C4-2B (cell line): ENCODE results near the gene ATP11B.

ENCODE experiments used
- H3K27ac ChIP-seq: fragments of 450-650 bp; 2 replicates; pipeline ENCODE4 v1.5.1; 2017
- ZFX ChIP-seq: fragments of 450-650 bp; IDR thresholded peaks from 2 replicates; pipeline ENCODE4 v1.6.1; 2017
- TF ChIP-seq, protein P1 (sequence below): fragments of 450-650 bp; conservative IDR thresholded peaks from 2 replicates; pipeline ENCODE4 v1.5.1; 2017; ENCODE audit warnings: mild to moderate bottlenecking

Gene ATP11B

DNA sequence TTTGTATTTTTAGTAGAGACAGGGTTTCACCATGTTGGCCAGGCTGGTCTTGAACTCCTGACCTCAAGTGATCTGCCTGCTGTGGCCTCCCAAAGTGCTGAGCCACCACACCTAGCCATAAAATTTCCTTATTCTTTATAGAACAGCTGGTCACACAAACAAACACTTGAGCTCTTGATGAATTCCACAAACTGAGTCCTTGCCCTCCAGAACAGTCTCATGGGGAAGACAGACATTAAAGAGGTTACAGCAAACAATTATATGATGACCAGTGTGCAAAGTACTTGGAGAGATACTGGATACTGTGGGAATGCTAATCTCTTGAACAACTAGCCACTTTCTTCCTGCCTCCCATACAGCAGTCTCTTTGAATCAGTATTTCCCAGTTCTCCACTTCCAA, 7.5 kb upstream of the ATP11B start:
- H3K27ac ChIP-seq: no peak overlapping the region
- TF ChIP-seq ZFX: no peak
- TF ChIP-seq, protein P1, sequence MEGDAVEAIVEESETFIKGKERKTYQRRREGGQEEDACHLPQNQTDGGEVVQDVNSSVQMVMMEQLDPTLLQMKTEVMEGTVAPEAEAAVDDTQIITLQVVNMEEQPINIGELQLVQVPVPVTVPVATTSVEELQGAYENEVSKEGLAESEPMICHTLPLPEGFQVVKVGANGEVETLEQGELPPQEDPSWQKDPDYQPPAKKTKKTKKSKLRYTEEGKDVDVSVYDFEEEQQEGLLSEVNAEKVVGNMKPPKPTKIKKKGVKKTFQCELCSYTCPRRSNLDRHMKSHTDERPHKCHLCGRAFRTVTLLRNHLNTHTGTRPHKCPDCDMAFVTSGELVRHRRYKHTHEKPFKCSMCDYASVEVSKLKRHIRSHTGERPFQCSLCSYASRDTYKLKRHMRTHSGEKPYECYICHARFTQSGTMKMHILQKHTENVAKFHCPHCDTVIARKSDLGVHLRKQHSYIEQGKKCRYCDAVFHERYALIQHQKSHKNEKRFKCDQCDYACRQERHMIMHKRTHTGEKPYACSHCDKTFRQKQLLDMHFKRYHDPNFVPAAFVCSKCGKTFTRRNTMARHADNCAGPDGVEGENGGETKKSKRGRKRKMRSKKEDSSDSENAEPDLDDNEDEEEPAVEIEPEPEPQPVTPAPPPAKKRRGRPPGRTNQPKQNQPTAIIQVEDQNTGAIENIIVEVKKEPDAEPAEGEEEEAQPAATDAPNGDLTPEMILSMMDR: no peak

DNA sequence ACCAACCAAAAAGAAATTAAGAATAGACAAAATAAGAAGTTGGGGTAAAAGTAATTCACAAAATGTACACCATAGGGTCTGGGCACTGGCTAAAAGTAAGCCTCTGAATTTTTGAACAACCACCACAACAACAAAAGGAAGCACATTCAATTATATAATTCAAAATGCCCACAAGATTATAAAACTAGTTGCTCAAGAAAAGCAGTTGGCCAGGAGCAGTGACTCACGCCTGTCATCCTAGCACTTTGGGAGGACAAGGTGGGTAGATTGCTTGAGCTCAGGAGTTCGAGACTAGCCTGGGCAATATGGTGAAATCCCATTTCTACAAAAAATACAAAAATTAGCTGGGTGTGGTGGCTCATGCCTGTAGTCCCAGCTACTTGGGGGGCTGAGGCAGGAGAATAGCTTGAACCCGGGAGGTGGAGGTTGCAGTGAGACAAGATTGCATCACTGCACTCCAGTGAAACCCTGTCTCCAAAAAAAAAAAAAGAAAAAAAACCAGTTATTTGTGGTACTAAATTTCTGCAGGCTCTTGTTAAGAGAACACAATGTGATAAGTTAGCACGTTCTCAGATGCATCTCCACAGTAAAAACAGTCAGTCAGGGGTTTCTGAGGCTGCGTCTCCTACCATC, 6.6 kb upstream of the ATP11B start:
- no peak overlapping the region for H3K27ac ChIP-seq
- no peak for TF ChIP-seq ZFX
- TF ChIP-seq, protein P1: no peak

DNA sequence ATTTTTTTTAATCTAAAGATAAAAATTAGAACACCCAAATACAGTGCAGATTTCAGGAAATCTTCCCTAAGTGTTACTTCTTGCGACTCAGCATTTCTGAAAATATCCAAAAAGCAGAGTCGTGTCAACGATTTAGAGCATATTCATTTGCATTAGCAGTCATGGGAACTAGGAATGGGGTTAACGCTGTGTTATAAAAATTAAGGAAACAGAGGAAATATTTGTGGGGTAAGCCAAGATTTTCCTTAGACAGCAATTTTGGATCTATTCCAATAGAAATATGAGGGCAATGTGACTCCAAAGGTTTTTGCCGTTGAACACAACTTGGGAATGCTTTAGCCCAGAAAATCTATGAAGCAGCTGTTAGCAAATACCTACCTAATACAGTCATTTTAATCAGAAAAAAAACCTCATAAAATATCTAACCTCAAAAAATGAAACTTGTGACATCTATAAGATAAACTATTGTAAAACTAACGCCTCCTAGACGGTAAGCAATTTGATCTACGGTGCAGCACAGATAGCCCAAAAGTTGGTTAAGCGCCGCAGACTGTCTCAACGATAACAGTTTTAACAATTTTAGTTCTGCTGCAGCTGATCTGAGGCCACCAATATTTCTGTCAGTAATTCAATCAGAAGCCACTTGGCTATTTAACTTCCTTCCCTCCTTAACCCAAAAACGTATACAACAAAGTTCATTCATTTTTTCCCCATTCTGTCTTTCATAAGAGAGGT, 5.8 kb upstream of the ATP11B start:
- TF ChIP-seq, protein P1: no peak
- TF ChIP-seq ZFX: no peak
- no peak overlapping the region for H3K27ac ChIP-seq

DNA sequence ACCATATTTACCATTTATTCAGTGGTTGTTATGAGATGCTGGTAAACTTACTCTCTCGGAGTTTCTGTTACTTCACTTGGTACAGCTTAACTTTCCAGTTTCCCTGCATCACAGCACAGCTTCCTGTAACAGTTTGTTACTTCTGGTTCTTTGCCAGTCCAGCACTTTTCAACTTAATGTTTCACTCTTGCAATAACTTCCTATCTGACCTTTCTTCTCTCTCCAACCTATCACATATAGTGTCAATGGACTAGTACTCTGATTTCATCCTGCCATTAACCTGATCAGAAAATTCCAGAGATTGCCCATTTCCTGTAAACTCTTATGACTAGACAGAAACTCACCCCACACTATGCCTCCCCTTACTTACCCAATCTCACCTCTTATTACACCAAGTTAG, 3.9 kb upstream of the ATP11B start:
- no peak overlapping the region for H3K27ac ChIP-seq
- TF ChIP-seq ZFX: no peak

DNA sequence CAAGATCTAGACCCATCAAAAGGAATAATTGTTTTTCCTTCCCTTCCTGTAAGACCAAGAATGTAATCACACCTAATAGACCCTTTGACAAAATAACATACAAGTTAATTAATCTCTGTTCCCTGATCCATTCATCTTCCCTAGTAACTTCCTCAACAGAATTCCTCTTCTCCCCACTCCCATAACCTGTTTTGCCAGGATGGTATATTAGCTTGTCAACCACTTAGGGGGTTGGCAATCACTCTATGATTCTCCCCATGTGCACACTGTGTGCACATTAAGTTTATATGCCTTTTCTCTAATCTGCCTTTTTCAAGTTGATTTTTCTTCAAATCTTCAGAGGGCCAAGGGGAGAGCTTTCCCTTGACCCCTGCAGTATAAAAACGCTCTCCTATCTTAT, 2.7 kb upstream of the ATP11B start:
- no peak for TF ChIP-seq ZFX
- TF ChIP-seq, protein P1: no peak
- H3K27ac ChIP-seq: no peak overlapping the region

DNA sequence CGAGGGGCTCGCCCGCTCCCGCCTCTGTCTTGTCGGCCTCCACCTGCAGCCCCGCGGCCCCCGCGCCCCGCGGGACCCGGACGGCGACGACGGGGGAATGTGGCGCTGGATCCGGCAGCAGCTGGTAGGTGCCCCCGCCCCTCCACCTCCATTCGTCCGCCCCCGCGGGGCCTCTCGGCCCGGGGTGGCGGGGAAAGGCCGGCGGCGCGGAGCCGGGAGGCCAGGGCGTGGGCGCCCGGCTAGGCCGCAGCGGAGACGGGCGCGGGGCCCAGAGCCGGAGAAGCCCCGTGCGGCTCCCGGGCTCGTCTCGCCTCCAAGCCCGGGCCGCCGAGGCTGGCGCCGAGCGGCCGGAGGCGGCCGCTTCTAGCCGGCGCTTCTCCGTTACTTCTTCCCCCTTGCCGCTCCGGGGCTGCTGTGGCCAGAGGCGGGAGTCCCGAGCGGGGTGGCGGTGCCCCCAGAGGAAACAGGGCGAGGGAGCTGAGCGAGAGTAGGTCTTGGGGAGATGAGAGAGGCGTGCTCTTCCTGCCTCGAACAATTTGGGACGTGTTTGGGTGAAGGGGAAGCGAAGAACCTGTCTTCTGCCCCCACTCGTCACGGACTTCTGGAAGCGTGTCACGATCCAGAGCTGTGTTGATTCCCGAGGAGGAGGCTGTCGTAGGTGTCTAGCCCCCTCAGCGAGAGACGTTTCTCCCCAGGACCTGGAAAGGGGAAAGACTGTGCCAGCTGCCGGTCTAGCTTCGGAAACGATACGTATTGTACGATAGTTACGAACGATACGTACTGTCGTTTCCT, 555 bp downstream of the ATP11B start:
- peak; percentile 99 for TF ChIP-seq ZFX
- TF ChIP-seq, protein P1: no peak; the same call in 1 of the 2 replicates
- H3K27ac ChIP-seq: peak overlapping the region; percentile 91

DNA sequence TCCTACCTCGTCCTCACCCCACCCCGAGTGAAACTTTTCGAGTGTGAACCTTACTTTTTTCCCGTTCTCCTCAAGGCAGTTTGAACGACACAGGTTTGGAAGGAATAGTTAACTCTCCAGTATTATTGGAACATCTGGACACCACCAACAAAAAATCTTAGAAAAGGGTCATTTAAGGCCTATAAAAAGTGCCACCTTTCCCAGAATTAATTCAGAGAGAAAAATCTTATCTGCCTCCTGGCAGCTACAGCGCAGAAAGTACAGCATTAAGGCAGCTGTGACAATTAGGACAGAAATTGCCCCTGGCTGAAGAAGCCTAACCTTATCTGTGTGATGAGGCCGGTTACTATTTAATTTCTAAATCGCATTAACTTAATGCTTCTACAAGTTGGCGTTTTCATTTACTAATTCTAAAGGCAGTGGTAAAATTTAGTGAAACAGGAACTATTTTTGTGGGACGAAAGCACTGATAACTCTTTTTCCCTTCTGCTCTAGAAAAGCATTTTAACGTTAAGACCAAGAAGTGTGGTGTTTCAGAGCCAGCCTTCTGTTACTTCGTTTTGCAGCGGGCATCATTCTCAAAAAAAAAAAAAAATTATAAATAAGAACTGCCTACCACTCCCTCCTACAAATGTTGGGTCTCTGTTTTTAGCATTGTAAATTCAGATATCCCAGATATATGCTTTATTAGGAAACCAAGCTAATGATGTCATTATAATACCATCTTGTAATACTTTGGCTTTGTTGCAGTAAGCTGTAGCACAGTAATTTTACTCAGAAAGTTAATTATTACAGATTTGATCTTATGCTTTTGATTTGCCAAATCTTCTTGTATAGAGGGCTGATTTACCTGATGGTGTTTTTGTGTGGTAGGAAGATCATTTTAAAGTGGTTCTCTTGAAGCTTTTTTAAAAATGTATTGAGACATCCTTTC, 1.4 kb downstream of the ATP11B start:
- H3K27ac ChIP-seq: peak overlapping the region; percentile 91
- no peak for TF ChIP-seq ZFX
- TF ChIP-seq, protein P1: no peak
